ENCODE data around the gene LGALS8.

DNA sequence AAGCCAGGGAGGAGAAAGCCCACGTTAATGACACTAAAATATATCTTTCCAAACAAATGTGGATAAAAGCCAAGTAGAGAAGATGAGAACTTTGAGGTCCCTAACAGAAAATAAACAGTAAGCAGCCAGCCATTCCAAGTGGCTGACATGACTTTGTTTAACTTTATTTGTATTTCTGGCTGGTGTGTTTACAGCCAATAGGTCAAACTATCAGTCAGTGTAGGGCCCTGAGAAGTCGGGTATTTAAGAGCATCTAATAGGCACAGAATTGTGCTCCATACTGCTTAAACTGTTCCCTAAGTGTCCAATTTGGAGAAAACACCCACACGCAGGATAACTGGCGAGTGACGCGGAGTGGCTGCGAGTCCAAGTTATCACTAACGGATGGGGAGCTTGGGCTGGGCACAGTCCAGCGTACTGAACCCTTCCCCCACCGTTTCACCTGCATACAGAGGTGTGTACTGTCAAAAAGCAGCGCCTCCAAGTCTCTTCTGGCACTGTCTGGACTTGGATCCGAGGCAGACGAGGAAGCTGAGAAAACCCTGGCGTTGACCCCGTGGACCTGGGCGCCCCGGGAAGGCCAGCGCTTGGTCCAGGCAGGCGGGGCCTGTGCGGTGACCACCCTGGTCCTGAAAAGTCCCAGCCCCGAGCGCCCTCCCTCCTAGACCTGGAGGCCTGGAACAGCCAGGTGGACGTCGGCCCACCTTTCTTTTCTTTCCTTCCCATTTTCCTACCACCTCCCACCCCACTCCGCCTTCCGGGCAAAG, 662 bp upstream of the LGALS8 start:
- no peak for TF ChIP-seq CTCF (conservative IDR thresholded peaks at IDR 0.05; ENCODE audit: low read depth, low read length)
- TF ChIP-seq EZH2 (IDR thresholded peaks at IDR 0.05; ENCODE audit: low read length, unreplicated experiment), result no peak
